Loucy (cell line): Measurements from ENCODE around the gene NSL1.
"Not testable (repeated sequence)": the region's sequence is repeated elsewhere in the genome, so short reads cannot be mapped to it uniquely, and the experiment has no call there.

Source experiments
- H2AFZ ChIP-seq: fragments of 200-600 bp; sonication (generic); 2 replicates; pipeline ENCODE4 v1.6.0; 2016; ENCODE audit warnings: antibody characterized with exemption, mild to moderate bottlenecking, low read length, moderate library complexity
- H3F3A ChIP-seq: fragments of 200-600 bp; 2 replicates; pipeline ENCODE4 v1.6.0; 2016; ENCODE audit warnings: antibody characterized with exemption, low read depth, mild to moderate bottlenecking
- H3K27me3 ChIP-seq: fragments of 200-600 bp; sonication (generic); 2 replicates; pipeline ENCODE4 v1.6.1; 2014; ENCODE audit warnings: low read length, mild to moderate bottlenecking; ENCODE audit not compliant: insufficient read depth, poor library complexity, severe bottlenecking
- H3K36me3 ChIP-seq: fragments of 200-600 bp; sonication (generic); 2 replicates; pipeline ENCODE4 v1.6.1; 2016; ENCODE audit warnings: low read length; ENCODE audit not compliant: insufficient read depth
- H3K4me1 ChIP-seq: fragments of 200-600 bp; sonication (generic); 2 replicates; pipeline ENCODE4 v1.5.1; 2014; ENCODE audit warnings: low read length, mild to moderate bottlenecking; ENCODE audit not compliant: insufficient read depth, poor library complexity, severe bottlenecking
- H3K4me2 ChIP-seq: fragments of 200-600 bp; sonication (generic); 2 replicates; pipeline ENCODE4 v1.6.0; 2014; ENCODE audit warnings: antibody characterized with exemption, low read length, low read depth, mild to moderate bottlenecking; ENCODE audit not compliant: poor library complexity, severe bottlenecking
- H3K4me3 ChIP-seq: fragments of 200-600 bp; sonication (generic); 2 replicates; pipeline ENCODE4 v1.5.1; 2014; ENCODE audit warnings: low read length, mild to moderate bottlenecking, mixed read lengths; ENCODE audit not compliant: poor library complexity, severe bottlenecking
- H3K79me2 ChIP-seq: fragments of 200-600 bp; sonication (generic); 2 replicates; pipeline ENCODE4 v1.6.1; 2014; ENCODE audit warnings: low read length; ENCODE audit not compliant: insufficient read depth
- H3K9ac ChIP-seq: fragments of 200-600 bp; sonication (generic); 2 replicates; pipeline ENCODE4 v1.6.0; 2014; ENCODE audit warnings: mild to moderate bottlenecking, low read depth, low read length, moderate library complexity; ENCODE audit not compliant: poor library complexity, severe bottlenecking
- H3K9me2 ChIP-seq: fragments of 200-600 bp; sonication (generic); replicated peaks from 2 replicates; pipeline ENCODE4 v1.6.1; 2016; ENCODE audit warnings: low read depth, low read length, mixed read lengths
- H3K9me3 ChIP-seq: fragments of 200-600 bp; sonication (generic); 2 replicates; pipeline ENCODE4 v1.6.1; 2014; ENCODE audit warnings: mild to moderate bottlenecking, antibody characterized with exemption, low read length, low read depth; ENCODE audit not compliant: insufficient read depth
- H4K20me1 ChIP-seq: fragments of 200-600 bp; sonication (generic); 2 replicates; pipeline ENCODE4 v1.6.0; 2014; ENCODE audit warnings: antibody characterized with exemption, low read length, mild to moderate bottlenecking; ENCODE audit not compliant: insufficient read depth, poor library complexity, severe bottlenecking
- EZH2phosphoT487 ChIP-seq: fragments of 200-600 bp; IDR thresholded peaks from 2 replicates; pipeline ENCODE4 v1.6.1; 2018; ENCODE audit warnings: antibody characterized with exemption, mild to moderate bottlenecking, moderate library complexity, borderline replicate concordance
- TF ChIP-seq, protein P1 (sequence below): fragments of 200-600 bp; sonication (generic); conservative IDR thresholded peaks from 2 replicates; pipeline ENCODE4 v1.5.1; 2014; ENCODE audit warnings: mild to moderate bottlenecking, antibody characterized with exemption, low read length

Gene NSL1

DNA sequence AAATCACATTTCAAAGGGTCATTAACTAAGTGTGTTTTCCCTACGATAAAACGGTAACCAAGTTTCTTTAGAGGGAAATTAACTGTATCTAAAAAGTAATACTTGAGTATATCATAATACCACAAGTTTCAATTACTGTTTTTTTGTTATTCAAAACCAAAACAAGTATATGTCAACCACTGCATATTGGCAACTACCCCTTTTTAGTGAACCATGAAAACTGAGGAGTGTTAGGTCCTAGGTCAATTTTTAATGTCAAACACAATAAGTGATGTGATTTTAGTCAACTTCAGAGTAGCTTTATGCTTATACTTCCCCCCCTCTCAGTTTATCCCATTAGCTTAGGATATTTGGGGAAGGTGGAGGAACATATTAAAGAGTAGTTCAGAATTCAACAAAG, 10.4 kb downstream of the NSL1 start:
- Histone ChIP-seq H3F3A (no peaks in the 10 kb centered on the region; the same call in 1 of the 2 replicates), H3K79me2 (no peaks in the 10 kb centered on the region; the same call in 1 of the 2 replicates)

DNA sequence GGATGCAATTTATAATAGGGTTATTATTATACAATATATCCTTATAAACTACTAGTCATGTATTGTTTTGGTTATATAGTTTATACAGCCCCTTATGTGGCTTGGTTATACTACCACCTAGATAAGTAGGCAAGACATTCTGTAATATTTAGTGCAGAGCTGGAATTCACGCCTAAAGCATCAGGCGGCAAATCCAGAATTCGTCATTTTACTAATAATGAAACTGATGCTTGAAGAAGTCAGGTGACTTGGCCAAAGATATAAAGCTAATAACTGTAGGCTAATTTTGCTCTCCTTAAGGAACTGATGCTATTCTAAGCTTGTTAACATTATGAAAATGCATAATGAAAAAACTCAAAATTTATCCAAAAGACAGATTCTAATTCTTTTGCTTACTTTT, 10.8 kb downstream of the NSL1 start:
- H3K79me2 ChIP-seq = no peaks in the 10 kb centered on the region; the same call in 1 of the 2 replicates
- TF ChIP-seq, protein P1, sequence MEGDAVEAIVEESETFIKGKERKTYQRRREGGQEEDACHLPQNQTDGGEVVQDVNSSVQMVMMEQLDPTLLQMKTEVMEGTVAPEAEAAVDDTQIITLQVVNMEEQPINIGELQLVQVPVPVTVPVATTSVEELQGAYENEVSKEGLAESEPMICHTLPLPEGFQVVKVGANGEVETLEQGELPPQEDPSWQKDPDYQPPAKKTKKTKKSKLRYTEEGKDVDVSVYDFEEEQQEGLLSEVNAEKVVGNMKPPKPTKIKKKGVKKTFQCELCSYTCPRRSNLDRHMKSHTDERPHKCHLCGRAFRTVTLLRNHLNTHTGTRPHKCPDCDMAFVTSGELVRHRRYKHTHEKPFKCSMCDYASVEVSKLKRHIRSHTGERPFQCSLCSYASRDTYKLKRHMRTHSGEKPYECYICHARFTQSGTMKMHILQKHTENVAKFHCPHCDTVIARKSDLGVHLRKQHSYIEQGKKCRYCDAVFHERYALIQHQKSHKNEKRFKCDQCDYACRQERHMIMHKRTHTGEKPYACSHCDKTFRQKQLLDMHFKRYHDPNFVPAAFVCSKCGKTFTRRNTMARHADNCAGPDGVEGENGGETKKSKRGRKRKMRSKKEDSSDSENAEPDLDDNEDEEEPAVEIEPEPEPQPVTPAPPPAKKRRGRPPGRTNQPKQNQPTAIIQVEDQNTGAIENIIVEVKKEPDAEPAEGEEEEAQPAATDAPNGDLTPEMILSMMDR = no peak
- TF ChIP-seq EZH2phosphoT487 = no peak
- H3K4me1 ChIP-seq = no peaks in the 10 kb centered on the region
- H4K20me1 ChIP-seq = peaks cover 2% of the 10 kb centered on the region
- H3K36me3 ChIP-seq = peaks cover 39% of the 10 kb centered on the region
- no peak overlapping the region for H2AFZ ChIP-seq
- H3K4me2 ChIP-seq = no peak overlapping the region
- no peak overlapping the region for H3K4me3 ChIP-seq
- H3F3A ChIP-seq = no peaks in the 10 kb centered on the region; the same call in 1 of the 2 replicates
- no peak overlapping the region for H3K9ac ChIP-seq
- H3K27me3 ChIP-seq = no peaks in the 10 kb centered on the region
- H3K9me3 ChIP-seq = no peaks in the 10 kb centered on the region
- H3K9me2 ChIP-seq = no peaks in the 10 kb centered on the region

More for the DNA sequence above, 10.4 kb downstream of the NSL1 start:
- TF ChIP-seq EZH2phosphoT487 = no peak
- TF ChIP-seq, protein P1 = no peak
- no peak overlapping the region for H3K4me2 ChIP-seq
- no peaks in the 10 kb centered on the region for H3K27me3 ChIP-seq
- H3K9me2 ChIP-seq = no peaks in the 10 kb centered on the region
- H3K4me1 ChIP-seq = no peaks in the 10 kb centered on the region
- peaks cover 43% of the 10 kb centered on the region for H3K36me3 ChIP-seq
- H4K20me1 ChIP-seq = peaks cover 2% of the 10 kb centered on the region
- H3K9me3 ChIP-seq = no peaks in the 10 kb centered on the region
- no peak overlapping the region for H2AFZ ChIP-seq
- no peak overlapping the region for H3K9ac ChIP-seq
- no peak overlapping the region for H3K4me3 ChIP-seq

DNA sequence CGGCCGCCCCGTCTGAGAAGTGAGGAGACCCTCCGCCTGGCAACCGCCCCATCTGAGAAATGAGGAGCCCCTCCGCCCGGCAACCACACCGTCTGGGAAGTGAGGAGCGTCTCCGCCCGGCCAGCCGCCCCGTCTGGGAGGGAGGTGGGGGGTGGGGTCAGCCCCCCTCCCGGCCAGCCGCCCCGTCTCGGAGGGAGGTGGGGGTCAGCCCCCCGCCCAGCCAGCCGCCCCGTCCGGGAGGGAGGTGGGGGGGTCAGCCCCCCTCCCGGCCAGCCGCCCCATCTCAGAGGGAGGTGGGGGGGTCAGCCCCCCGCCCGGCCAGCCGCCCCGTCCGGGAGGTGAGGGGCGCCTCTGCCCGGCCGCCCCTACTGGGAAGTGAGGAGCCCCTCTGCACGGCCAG, 12.5 kb downstream of the NSL1 start:
- not testable (repeated sequence) for H3K79me2 ChIP-seq, H3K9me2 ChIP-seq
- peaks cover 30% of the 10 kb centered on the region for H3K36me3 ChIP-seq

DNA sequence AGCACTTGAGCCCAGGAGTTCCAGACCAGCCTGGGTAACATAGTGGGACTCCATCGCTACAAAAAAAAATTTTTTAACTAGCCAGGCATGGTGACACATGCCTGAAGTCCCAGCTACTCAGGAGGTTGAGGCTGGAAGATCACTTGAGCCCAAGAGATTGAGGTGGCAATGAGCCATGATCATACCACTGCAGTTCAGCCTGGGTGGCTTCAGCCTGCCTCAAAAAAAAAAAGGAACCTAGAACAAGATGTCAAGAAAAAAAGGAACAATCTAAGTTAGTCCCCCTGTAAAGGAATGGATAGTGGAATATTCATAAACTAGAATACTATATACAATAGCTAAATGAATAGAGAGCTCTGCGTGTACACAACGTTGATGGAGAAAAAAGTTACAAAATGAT, 14.4 kb downstream of the NSL1 start:
- Histone ChIP-seq H3K4me2 (no peak overlapping the region), H4K20me1 (peaks cover 2% of the 10 kb centered on the region), H2AFZ (no peak overlapping the region), H3K9me2 (no peaks in the 10 kb centered on the region), H3K36me3 (peaks cover 15% of the 10 kb centered on the region), H3K27me3 (no peaks in the 10 kb centered on the region), H3K9me3 (no peaks in the 10 kb centered on the region), H3K79me2 (0 out of 2 replicates have a peak, but pooled peaks cover 5% of the 10 kb centered on the region), H3F3A (no peaks in the 10 kb centered on the region), H3K4me3 (no peak overlapping the region), H3K9ac (no peak overlapping the region), H3K4me1 (no peaks in the 10 kb centered on the region)
- TF ChIP-seq, protein P1 = no peak
- TF ChIP-seq EZH2phosphoT487 = no peak

More for the DNA sequence above, 12.5 kb downstream of the NSL1 start:
- not testable (repeated sequence) for H3K9me3 ChIP-seq, H3K27me3 ChIP-seq, H3F3A ChIP-seq, H4K20me1 ChIP-seq, H3K4me2 ChIP-seq, H3K9ac ChIP-seq, H2AFZ ChIP-seq, H3K4me3 ChIP-seq, H3K4me1 ChIP-seq
